ENCODE data around the gene RAD50.
"Not testable (repeated sequence)": the region's sequence is repeated elsewhere in the genome, so short reads cannot be mapped to it uniquely, and the experiment has no call there.

Gene RAD50

GRCh38 chr5:132691755-132692631 is 135.2 kb downstream of the RAD50 start:
- not testable (repeated sequence) for H3K4me3 ChIP-seq (ENCODE audit: low read depth, low read length)

DNA sequence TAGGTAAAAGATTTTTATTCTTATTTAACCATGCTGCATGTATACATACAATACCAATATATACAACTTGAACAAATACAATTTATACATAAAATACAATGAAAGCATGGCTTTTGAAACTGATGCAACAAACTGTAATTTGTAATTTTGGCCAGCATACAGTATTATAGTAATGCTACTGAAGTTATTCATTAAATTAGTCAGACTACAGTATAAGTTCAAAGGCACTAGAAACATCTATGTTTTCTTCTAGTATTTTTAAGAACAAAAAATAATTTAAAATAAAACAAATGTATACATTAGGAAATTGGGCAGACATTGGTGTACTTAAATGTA is 135.8 kb downstream of the RAD50 start:
- H3K4me3 ChIP-seq (ENCODE audit: low read depth, low read length): no peak overlapping the region
